GM10847 (cell line): ENCODE data around the gene PATL2.

ENCODE experiments used
- POLR2A ChIP-seq: IDR thresholded peaks from 2 replicates; pipeline ENCODE4 v1.6.1; 2011; ENCODE audit not compliant: insufficient read length; ENCODE audit errors: extremely low read depth

The PATL2 gene

DNA sequence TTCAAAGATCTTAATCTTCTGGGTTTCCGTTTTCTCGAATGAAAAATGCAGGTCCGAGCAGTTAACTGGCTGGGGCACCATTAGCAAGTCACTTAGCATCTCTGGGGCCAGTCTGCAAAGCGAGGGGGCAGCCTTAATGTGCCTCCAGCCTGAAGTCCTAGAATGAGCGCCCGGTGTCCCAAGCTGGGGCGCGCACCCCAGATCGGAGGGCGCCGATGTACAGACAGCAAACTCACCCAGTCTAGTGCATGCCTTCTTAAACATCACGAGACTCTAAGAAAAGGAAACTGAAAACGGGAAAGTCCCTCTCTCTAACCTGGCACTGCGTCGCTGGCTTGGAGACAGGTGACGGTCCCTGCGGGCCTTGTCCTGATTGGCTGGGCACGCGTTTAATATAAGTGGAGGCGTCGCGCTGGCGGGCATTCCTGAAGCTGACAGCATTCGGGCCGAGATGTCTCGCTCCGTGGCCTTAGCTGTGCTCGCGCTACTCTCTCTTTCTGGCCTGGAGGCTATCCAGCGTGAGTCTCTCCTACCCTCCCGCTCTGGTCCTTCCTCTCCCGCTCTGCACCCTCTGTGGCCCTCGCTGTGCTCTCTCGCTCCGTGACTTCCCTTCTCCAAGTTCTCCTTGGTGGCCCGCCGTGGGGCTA, at the start of gene PATL2, which contains the start of gene B2M:
PATL2 (minus strand) TSS at position 228 of the 647 bp plus-strand sequence. CDS start 34,833 bp downstream, outside the sequence.
B2M (plus strand) TSS at position 422 of the 647 bp plus-strand sequence; CDS start at position 452, 30 bp downstream.
- TF ChIP-seq POLR2A: peak; percentile 100

DNA sequence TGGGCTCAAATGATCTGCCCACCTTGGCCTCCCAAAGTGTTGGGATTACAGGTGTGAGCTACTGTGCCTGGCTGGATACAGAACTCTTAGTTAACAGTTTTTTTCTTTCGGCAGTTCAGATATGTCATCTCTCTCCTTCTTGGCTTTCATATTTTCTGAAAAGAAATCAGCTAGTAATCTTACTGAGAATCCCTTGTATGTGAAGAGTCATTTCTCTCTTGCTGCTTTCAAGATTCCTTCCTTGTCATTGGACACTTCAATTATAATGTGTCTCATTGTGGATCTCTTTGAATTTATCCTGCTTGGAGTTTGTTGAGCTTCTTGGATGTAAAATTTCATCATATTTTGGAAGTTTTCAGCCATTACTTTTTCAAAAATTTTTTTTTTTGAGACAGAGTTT, 42.2 kb upstream of the PATL2 start:
- no peak for TF ChIP-seq POLR2A

DNA sequence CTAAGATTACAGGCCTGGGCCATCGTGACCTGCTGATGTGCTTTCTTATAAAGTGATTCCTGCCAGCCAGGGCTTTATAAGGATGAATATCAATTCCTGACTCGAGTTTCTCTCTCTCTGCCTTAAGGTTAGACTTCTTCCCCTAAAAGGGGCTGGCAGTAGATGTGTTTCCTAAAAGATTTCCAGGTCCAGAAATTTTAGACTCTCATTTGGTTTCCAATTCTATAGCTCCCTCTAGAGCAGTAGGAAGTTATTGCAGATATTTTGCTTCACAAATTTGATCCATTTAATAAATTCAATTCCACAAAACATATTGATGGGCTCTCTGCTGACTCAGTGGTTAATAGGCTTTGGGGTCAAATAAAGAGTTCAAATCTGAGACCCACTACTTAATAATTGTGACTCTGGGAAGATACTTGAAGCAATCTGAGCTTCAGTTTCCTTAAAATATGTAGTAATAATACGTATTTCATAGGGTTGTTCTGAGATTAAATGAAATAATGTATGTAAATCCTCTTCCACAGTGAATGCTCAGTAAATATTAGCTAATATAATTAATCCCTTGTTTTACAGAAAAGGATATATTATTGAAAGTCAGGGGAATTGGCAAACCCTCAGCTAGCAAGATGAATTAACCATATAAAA, 27.3 kb upstream of the PATL2 start:
- no peak for TF ChIP-seq POLR2A

DNA sequence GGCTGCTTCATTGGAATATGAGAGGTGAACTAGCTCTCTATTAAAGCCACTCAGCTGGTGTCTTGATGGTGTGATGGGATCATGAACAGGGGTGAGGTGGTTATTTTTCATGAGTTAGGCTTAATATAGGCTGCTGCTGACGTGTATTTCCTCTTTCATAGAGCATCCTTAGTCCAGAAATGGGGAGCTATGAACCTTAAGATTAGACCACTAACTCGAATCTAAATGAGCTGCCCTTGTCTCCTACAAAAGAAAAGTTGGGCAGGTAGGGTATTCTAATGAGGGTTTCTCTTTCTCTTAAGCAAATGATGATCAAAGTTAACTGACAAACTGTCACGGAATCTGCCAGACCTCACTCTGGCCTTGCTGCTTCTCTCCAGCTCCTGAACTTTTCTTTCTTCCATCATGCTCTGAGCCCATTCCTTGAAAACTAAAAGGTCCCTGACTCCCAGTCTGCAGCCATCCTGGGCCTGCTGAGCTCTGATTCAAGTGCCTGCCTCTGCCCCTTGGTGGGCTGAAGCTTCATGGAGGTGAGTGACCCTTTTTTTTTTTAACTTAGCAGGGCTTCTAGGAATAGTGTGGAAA, 25.1 kb upstream of the PATL2 start, which contains the start of gene TRIM69:
TRIM69 (plus strand) TSS at position 348 of the 585 bp plus-strand sequence; CDS start at position 525, 177 bp downstream.
- no peak for TF ChIP-seq POLR2A

DNA sequence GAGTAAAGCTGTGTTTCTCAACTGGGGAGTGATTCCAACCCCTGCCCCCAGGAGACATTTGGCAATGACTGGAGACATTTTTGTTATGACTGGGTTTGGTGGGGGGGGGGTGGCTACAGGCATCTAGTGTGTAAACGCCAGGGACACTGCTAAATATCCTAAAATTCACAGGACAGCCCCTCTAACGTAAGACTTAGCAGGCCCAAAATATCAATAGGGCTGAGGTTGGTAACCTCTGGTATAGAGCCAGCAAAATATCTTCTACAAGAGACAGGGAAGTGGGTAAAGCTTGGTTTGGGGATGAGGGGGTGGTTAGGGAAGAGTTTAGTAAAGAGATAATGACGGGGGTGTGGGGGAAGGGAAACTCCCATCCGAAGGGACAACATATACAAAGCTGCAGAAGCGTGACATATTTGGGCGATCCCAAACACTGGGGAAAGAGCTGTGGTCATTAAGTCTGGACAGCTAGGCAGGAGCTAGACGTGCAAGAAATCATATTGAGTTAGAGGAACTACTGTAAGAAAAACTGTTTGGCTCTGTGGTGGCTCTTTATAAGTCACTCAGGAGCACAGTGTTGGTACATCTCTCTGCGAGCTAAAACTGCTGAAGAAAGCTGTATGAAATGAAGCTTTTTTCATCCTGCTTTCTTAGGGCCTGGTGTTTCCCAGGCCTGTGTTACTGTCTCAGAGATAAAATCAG, 24.5 kb upstream of the PATL2 start:
- TF ChIP-seq POLR2A: no peak

DNA sequence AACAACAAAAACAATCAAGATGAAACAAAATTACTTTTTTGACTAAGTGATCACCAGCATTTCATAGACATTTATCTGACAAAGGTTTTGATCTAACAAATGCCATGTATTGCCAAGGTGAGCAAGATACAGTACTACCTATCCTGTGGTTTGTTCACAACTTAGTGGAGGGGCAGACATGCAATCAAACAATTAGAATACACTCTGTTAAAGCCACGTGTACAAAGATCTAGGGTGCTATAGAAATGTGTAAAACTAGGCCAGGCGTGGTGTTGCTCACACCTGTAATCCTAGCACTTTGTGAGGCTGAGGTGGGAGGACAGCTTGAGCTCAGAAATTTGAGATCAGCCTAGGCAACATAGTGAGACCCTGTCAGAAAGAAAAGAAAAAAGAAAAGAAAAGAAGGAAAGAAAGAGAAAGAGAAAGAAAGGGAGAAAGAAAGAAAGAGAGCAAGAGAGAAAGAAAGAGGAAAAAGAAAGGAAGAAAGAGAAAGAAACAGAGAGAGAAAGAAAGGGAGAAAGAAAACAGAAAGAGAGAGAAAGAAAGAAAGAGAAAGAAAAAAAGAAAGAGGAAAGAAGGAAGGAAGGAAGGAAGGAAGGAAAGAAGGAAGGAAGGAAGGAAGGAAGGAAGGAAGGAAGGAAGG, 23.8 kb upstream of the PATL2 start:
- TF ChIP-seq POLR2A: no peak

DNA sequence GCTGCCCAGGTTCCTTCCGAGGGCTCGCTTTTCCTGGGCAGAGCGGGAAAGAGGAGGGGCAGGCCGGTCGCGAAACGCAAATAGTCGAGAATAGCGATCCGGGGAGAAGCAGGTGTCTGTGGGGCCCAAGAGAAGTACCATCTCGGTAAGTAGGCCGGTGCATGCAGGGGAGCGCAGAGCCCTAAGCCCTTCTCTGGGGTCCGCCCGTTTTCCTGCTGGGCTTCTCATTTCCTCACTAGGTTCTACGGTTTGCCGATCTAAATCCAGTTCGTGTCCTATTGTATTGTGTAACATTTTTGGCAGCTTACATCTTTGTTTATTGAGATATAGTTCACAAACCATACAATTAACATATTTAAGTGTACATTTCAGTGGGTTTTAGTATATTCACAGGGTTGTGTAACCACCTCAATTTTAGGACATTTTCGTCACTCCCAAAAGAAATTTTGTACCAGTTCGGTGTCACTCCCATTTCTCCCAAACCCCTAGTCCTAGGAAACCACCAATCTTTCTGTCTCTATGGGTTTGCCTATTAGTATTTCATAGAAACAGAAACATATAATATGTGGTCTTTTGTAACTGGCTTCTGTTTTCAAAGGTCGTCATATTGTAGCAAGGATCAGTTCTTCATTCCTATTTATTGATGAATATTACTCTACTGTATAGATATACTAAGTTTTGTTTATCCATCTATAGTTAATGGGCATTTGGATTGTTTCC, 18.4 kb upstream of the PATL2 start:
- TF ChIP-seq POLR2A: no peak

DNA sequence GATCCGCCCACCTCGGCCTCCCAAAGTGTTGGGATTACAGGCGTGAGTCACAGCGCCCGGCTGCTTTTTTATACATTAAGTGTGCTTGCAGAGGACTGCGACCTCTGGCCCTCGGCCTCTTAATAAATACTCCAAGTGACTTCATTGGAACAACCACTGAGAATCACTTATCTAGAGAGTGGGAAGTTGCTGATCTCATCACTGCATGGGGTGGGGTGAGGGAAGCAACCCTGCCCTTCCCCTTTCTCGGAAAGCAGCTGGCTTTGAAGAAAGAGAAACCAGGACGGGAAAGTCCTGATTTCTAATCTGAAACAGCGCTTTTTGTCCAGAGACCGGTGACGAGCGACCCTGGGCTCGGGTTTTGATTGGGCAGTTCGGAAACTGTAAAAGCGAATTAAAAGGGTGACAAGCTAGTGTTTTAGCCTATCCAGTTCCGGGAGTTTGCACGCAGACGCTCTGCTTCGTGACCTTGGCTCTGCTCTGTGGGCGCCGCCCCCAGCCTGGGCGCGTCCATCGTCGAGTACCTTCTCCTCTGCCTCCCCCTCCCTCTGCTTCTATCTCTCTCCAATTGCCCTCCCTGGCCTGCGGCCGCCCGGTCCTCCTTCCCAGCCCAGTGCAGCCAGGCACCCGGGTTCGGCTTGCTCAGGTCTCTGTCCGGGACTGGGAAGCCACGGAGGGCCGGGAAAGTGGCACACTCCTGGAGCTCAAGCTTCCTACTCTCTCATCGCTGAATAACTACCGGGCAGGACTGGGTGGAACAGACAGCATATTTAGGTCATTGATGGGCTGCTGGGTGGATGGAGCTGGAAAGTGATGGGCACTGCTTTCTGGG, 17.7 kb upstream of the PATL2 start:
- peak; percentile 93 for TF ChIP-seq POLR2A

DNA sequence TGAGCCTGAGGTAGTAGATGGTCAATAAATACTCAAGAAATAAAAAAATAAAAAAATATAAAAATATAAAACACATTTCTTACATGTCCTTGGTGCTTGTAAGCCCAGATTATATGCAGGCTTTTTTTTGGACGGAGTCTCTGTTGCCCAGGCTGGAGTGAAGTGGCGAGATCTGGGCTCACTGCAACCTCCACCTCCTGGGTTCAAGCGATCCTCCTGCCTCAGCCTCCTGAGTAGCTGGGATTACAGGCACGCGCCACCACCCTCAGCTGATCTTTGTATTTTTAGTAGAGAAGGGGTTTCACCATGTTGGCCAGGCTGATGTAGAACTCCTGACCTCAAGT, 17.1 kb upstream of the PATL2 start:
- TF ChIP-seq POLR2A: peak; percentile 44

DNA sequence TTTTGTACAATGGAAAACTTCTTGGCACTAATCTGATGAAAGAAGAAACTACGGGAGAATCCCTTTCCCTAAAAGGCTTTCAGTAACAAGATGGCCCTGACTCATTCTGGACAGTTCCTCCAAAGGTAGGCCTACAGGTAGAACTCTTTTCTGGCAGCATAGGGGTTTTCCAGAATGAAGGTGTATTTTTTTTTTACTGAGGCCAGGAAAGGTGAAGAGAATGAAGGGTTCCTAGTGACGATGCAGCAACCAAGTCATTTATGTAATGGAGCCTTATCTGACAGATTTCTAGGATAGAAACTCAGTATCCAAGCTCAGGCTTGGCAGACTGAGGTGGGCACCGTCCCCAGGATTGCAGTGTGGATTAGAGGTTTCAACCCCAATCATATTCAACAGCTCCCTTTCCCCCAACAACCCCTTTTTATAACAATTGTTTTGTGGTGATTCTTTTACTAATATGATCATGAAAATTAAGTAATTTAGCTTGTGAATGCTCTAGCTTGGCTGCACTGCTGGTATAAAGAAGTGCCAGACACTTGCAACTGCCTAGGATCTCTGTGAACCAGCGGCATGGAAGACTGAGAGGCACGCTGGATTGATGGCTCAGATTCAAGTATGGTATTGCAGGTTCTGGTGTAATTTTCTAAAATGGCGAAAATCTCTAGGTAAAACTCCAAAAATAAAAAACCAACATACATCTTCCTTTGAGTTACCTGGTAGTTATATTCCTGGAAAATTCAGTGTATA, 16.5 kb upstream of the PATL2 start:
- no peak for TF ChIP-seq POLR2A

DNA sequence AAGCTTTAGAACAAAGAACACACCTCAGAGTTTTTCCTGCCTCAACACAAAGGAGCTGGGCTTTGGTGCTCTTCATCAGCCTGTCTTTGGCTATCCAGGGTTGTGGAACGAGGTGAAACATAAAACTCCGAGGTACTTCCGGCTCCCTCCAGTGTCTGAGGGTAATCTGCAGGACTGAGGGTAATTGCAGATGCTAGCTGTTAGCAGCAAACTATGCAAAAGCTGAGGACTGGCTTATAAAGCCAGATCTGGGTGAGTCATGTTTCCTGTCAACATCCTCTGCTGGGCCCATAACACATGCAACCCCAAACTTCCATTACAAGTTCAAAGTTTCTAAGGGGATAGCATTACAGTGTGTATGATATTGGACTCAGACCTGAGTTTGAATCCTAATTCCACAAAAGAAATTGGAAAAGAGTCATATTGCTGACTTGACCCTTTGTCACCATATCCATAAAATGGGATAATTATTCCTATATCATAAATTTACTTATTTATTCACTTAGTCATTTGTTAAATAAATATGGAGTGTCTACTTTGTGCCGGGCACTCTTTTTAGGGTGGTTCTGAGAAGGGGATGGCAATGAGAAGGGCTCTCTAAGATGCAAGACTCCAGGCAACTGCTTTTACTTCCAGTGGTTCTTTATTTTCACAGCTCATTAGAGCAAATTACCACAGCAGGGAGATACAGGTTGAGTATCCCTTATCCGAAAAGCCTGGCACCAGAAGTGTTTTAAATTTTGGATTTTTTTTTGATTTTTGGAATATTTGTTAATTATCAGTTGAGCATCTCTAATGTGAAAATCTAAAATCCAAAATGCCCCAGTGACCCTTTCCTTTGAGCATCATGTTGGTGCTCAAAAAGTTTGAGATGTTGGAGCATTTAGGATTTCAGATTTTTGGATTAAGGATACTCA, 15.7 kb upstream of the PATL2 start:
- TF ChIP-seq POLR2A: peak; percentile 50

DNA sequence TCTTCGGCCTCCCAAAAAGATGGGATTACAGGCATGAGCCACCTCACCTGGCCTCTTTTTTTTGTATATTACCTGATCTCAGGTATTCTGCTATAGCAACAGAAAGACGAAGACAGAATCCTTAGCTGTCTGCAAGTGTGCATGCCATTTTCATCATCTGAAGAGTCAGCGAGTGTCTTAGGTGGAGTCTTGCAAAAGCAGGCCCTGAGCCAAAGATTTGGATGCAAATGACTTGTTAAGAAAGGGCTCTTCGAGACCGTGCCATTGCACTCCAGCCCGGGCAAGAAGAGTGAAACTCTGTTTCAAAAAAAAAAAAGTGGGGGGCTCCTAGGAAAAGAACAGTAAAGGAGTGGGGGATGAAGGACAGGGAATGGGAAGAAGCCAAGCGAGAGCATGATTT, 15.0 kb upstream of the PATL2 start:
- TF ChIP-seq POLR2A: no peak

DNA sequence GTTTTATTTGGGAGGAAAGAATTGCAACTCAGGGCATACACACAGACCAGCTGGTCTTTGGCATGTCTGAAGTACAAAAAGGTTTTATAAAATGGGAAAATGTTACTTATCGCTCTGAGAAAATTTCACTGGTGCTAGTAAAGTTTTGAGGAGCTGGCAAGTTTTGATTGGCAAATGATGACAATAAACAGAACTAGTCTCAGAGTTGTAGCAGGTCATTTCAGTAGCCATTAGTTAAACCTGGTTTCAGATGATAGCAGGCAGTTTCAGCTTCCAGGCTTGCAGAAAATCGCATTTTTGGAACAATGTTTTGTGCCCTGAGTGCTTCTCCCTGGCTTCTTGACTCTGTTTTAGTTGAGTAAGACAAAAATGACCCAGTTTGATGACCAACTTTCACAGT, 10.9 kb upstream of the PATL2 start:
- no peak for TF ChIP-seq POLR2A
